MV-4-11 (cell line): Measurements from ENCODE around the gene ADAMTS7.

Experiments used
- DNase-seq: peaks from one replicate; lab custom pipeline; 2025; lab: John Stamatoyannopoulos, UW

ADAMTS7 gene

GRCh38 chr15:78718837-78719236, 92.4 kb downstream of the ADAMTS7 start:
- no peak for DNase-seq

GRCh38 chr15:78717956-78718656, 93.2 kb downstream of the ADAMTS7 start:
- DNase-seq = no peak

GRCh38 chr15:78716651-78717050, 94.6 kb downstream of the ADAMTS7 start:
- DNase-seq = no peak

GRCh38 chr15:78715930-78716329, 95.3 kb downstream of the ADAMTS7 start:
- no peak for DNase-seq

GRCh38 chr15:78715434-78715833, 95.8 kb downstream of the ADAMTS7 start:
- no peak for DNase-seq

- DNase-seq = peak; percentile 31
Observed at GRCh38 chr15:78714890-78715289, 96.4 kb downstream of the ADAMTS7 start.

- no peak for DNase-seq
Observed at GRCh38 chr15:78712797-78713515, 98.3 kb downstream of the ADAMTS7 start.

- no peak for DNase-seq
Observed at GRCh38 chr15:78711638-78712037, 99.6 kb downstream of the ADAMTS7 start.

- peak; percentile 35 for DNase-seq
Observed at GRCh38 chr15:78709263-78709882, 101.9 kb downstream of the ADAMTS7 start.
